Body of pancreas (tissue), 4 donors: ENCODE measurements around the gene COPG1. TPM values are rescaled to one million over a fixed set of nuclear protein-coding genes. Genes with fewer than 3 reads are reported as not detected.

Source experiments
- ATAC-seq: fragments of 150-250 bp; one replicate; pipeline ENCODE4 v1.9.1; 2016
- DNase-seq, 4 donors: peaks; one replicate each; pipeline ENCODE4 v3.0.0-alpha.2; 2019
- H3K27ac ChIP-seq, 4 donors: fragments of 200-600 bp; sonication (generic); 1 replicate in 3 of 4; 2 replicates in 1 of 4; pipeline versions ENCODE4 v1.5.1 to v1.6.1; 2016 to 2019; ENCODE audit warnings: mild to moderate bottlenecking in 1 of 4, mixed read lengths in 1 of 4, moderate library complexity in 1 of 4
- H3K27me3 ChIP-seq, 2 donors: fragments of 200-600 bp; sonication (generic); one replicate each; pipeline ENCODE4 v1.6.0; 2016; ENCODE audit warnings: mild to moderate bottlenecking in 1 of 2
- H3K36me3 ChIP-seq, 2 donors: fragments of 200-600 bp; sonication (generic); replicated peaks in 1 of 2; 2 replicates each; pipeline ENCODE4 v1.5.1; 2016; ENCODE audit warnings: low read depth in 2 of 2; ENCODE audit not compliant: insufficient read depth in 1 of 2
- H3K4me1 ChIP-seq: fragments of 200-600 bp; sonication (generic); one replicate; pipeline ENCODE4 v1.6.0; 2016
- H3K4me3 ChIP-seq, 2 donors: fragments of 200-600 bp; sonication (generic); 1 replicate in 1 of 2; 2 replicates in 1 of 2; pipeline ENCODE4 v1.5.1; 2016 to 2019
- H3K9me3 ChIP-seq, 3 donors: fragments of 200-600 bp; sonication (generic); 1 replicate in 2 of 3; 2 replicates in 1 of 3; pipeline ENCODE4 v1.5.1; 2016
- CTCF ChIP-seq, 7 experiments: fragments of 450-650 bp in 4 of 7; fragments of 200-600 bp in 3 of 7; sonication (generic) in 3 of 7; IDR thresholded peaks; one replicate each; pipeline ENCODE4 v1.5.1; 2016 to 2019; ENCODE audit warnings: antibody characterized with exemption in 7 of 7
- POLR2A ChIP-seq, 3 donors: fragments of 450-650 bp; IDR thresholded peaks; one replicate each; pipeline ENCODE4 v1.6.1; 2016; ENCODE audit warnings: antibody characterized with exemption in 3 of 3, mild to moderate bottlenecking in 2 of 3
- WGBS, 2 donors: methylation state at CpG; one replicate each; pipeline ENCODE4 v1.1.5; 2017; 5-methylcytosine and 5-hydroxymethylcytosine counted together
- intact Hi-C: fragments of 100-400 bp; cut with DNase I; formaldehyde crosslinking; loops from one replicate; pipeline ENCODE4 v1.15.1; 2023
- total RNA-seq, 2 donors: library from RNA; depleted of rRNA; stranded (reverse); fragments of >200 nt; gene quantifications; one replicate each; pipeline ENCODE4 v1.1.0, GENCODE V29; 2016

The COPG1 gene
- total RNA-seq, 2 donors from 2014 or later, result 62.6 to 75.0 TPM

DNA sequence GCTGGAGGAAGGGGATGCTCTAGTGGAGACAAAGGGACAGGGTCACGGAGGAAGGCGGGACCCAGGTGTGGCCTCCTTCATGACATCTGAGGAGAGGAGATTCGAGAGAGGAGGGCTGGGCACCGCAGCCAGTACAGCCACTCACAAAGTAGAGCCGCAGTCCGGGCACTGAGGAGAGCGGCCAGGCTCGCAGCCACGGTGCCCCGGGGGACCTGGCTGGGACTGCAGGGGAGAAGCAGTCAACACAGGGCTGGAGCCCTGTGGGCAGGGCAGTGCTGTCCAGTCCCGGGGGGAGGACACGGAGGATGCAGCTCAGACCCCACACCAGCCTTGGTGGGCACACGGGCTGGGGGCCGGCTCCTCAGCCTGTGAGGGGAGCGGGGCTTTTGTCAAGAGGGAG lies 69.5 kb downstream of the COPG1 start:
- WGBS, 2 donors, result 83 to 87% methylated on average over 6 to 15 of the region's 15 CpGs
- H3K9me3 ChIP-seq, result no peaks in the 10 kb centered on the region
- H3K36me3 ChIP-seq, result no peaks in the 10 kb centered on the region
- peaks cover 21% of the 10 kb centered on the region for H3K4me1 ChIP-seq
- TF ChIP-seq CTCF (IDR thresholded peaks at IDR 0.05) (no peak), POLR2A (IDR thresholded peaks at IDR 0.05) (no peak)
- DNase-seq (no peak), ATAC-seq (no peak)
- no peaks in the 10 kb centered on the region for H3K27me3 ChIP-seq
- intact Hi-C loops, result no loop called here
- no peak overlapping the region for H3K27ac ChIP-seq
- H3K4me3 ChIP-seq, result no peak overlapping the region

- H3K36me3 ChIP-seq, result no peaks in the 10 kb centered on the region
- H3K27me3 ChIP-seq, result no peaks in the 10 kb centered on the region
- WGBS, 2 donors, result 93% methylated on average over 8 of the region's 8 CpGs; no CpG with 5 or more reads in 1 of the 2 donors
- no peak for TF ChIP-seq POLR2A (IDR thresholded peaks at IDR 0.05)
- TF ChIP-seq CTCF (IDR thresholded peaks at IDR 0.05), result no peak
- ATAC-seq (no peak), DNase-seq (no peak)
- H3K4me1 ChIP-seq, result peaks cover 9% of the 10 kb centered on the region
- H3K9me3 ChIP-seq, result no peaks in the 10 kb centered on the region
- H3K27ac ChIP-seq, result no peak overlapping the region
- no peak overlapping the region for H3K4me3 ChIP-seq
- intact Hi-C loops, result no loop called here
Observed at GRCh38 chr3:129320261-129320660, 70.9 kb downstream of the COPG1 start.

DNA sequence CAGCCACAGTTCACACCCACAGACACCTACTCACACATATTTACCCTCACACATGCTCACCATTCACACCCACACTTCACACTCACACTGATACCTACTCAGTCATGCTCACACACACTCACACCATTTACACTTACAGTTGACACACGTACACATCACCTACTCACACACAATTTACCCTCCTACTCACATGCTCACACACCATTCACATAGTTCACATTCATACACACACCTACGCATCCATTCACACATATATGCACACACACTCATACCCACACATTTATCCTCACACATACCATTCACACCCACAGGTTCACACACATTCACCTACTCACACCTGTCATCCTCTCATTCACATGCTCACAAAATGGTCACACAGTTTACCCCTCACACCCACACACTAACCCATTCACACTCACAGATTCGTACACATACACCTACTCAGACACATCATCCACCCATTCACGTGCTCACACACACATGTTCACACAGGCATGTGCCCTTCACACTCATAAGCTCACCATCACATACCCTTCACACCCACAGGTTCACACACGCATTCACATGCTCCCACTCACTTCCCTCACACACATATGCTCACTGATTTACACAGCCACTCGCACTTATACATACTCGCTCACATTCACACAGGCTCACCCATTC lies 71.5 kb downstream of the COPG1 start:
- 81 to 85% methylated on average over 7 of the region's 7 CpGs for WGBS, 2 donors
- Histone ChIP-seq H3K27me3 (no peaks in the 10 kb centered on the region), H3K9me3 (no peaks in the 10 kb centered on the region), H3K4me1 (peaks cover 9% of the 10 kb centered on the region), H3K36me3 (no peaks in the 10 kb centered on the region), H3K27ac (no peak overlapping the region), H3K4me3 (no peak overlapping the region)
- intact Hi-C loops, result no loop called here
- ATAC-seq (no peak), DNase-seq (no peak)
- TF ChIP-seq CTCF (IDR thresholded peaks at IDR 0.05), result no peak
- TF ChIP-seq POLR2A (IDR thresholded peaks at IDR 0.05), result no peak

DNA sequence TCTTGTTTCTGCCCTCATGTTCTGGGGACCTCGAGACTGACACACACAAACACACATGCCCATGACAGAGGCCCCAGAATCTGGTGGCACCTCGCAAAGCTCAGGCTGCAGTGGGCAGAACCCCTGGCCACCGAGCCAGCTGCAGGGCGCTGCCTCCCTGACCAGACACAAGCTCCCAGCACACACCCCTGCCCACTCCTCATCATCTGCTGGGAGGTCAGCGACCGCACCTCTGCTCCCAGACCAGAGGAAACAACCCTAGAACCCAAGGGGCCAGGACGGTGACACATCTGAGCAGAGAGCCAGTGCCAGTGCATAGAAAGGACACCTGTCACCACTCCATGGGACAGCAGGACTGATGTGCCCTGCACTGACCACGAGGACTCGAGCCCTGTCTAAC lies 72.5 kb downstream of the COPG1 start:
- no peaks in the 10 kb centered on the region for H3K9me3 ChIP-seq
- ATAC-seq, result no peak
- no peak for DNase-seq
- no peaks in the 10 kb centered on the region for H3K36me3 ChIP-seq
- H3K27ac ChIP-seq, result no peak overlapping the region
- H3K4me1 ChIP-seq, result peaks cover 5% of the 10 kb centered on the region
- TF ChIP-seq CTCF (IDR thresholded peaks at IDR 0.05) (no peak), POLR2A (IDR thresholded peaks at IDR 0.05) (no peak)
- H3K4me3 ChIP-seq, result no peak overlapping the region
- no peaks in the 10 kb centered on the region for H3K27me3 ChIP-seq
- intact Hi-C loops, result no loop called here
- 69 to 90% methylated on average over 3 to 8 of the region's 9 CpGs for WGBS, 2 donors

DNA sequence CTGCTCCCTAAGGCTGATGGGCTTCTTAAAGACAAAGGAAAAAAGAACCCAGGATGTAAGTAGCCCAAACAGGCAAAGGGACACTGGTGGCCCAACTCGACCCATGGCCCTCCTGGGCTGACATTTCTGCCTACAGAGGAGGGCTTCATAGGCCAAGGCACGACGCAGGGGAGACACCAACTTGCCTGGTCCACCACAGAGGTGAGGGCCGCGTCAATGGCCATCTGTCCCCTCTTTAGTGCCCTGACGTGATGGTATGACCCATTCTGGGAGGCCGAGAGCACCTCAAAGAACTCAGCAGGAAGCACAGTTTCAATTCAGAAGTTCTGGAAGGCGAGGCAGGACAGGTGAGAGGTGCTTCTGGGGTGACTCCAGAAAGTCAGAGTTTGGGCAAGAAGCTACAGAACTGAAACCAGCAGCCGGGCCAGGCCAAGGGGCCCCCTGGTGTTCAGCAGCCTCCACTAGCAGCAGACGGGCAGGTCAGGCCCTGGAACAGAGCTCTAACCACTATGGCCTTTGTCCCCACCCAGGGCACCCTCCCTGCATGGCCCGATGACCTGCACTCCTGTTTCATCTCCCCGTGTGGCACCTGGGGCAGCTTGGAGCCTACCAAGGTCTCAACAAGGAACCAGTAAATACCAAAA lies 74.4 kb downstream of the COPG1 start:
- no peak overlapping the region for H3K27ac ChIP-seq
- H3K36me3 ChIP-seq, result no peaks in the 10 kb centered on the region
- ATAC-seq, result no peak
- H3K27me3 ChIP-seq, result no peaks in the 10 kb centered on the region
- no peaks in the 10 kb centered on the region for H3K4me1 ChIP-seq
- 73 to 86% methylated on average over 11 to 12 of the region's 12 CpGs for WGBS, 2 donors
- intact Hi-C loops, result no loop called here
- no peak for TF ChIP-seq POLR2A (IDR thresholded peaks at IDR 0.05)
- H3K4me3 ChIP-seq, result no peak overlapping the region
- H3K9me3 ChIP-seq, result no peaks in the 10 kb centered on the region
- DNase-seq, result no peak
